Measurements from ENCODE around the gene RAPGEF6.

Gene RAPGEF6

DNA sequence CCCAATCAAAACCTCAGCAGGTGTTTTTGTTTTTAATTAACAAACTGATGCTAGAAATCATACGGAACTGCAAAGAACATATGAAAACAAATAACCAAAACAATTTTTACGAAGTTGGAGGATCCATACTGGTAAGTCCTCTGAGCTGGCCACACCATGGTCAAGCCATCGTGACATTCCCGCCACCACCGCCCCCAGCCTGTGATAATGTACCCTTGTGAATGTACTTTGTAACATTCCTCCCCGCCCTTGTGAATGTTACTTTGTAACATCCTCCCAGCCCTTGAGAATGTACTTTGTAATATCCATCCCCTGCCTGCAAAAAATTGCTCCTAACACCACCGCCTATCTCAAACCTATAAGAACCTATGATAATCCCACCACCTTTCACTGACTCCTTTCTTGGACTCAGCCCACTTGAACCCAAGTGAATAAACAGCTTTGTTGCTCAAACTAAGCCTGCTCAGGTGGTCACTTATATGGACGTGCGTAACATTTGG lies 63.3 kb downstream of the RAPGEF6 start:
- no peak for TF ChIP-seq POLR2A (IDR thresholded peaks at IDR 0.05; ENCODE audit: low read length)
- no peak for TF ChIP-seq GATA1 (IDR thresholded peaks at IDR 0.05; ENCODE audit: low read depth, low read length)
- no peak for DNase-seq

GRCh38 chr5:131570757-131571156 lies 64.3 kb downstream of the RAPGEF6 start:
- no peak for DNase-seq
- no peak for TF ChIP-seq GATA1 (IDR thresholded peaks at IDR 0.05; ENCODE audit: low read depth, low read length)
- TF ChIP-seq POLR2A (IDR thresholded peaks at IDR 0.05; ENCODE audit: low read length) = no peak

DNA sequence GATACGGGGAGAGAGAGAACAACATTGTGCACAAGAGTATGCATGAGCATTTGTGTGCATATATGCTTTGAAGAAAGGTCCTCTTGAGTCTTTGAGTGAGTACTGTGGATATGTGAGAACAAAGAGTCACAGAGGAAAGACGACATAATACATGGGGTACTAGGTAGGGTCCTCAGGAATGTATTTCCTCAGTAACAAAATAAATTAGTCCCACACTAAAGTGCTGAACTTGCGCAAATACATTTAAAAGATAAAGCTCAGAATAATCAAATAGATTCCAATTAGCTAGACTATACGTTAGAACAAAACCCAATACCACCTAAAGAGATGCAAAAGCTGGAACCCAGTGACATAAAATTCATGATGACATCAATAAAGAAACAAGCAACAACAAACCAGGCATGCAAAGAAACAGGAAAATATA lies 70.8 kb downstream of the RAPGEF6 start:
- no peak for TF ChIP-seq POLR2A (IDR thresholded peaks at IDR 0.05; ENCODE audit: low read length)
- no peak for TF ChIP-seq GATA1 (IDR thresholded peaks at IDR 0.05; ENCODE audit: low read depth, low read length)
- DNase-seq = no peak

- TF ChIP-seq POLR2A (IDR thresholded peaks at IDR 0.05; ENCODE audit: low read length) (no peak), GATA1 (IDR thresholded peaks at IDR 0.05; ENCODE audit: low read depth, low read length) (no peak)
- DNase-seq = no peak
These were observed 71.4 kb downstream of the RAPGEF6 start for GRCh38 chr5:131563434-131564228.

DNA sequence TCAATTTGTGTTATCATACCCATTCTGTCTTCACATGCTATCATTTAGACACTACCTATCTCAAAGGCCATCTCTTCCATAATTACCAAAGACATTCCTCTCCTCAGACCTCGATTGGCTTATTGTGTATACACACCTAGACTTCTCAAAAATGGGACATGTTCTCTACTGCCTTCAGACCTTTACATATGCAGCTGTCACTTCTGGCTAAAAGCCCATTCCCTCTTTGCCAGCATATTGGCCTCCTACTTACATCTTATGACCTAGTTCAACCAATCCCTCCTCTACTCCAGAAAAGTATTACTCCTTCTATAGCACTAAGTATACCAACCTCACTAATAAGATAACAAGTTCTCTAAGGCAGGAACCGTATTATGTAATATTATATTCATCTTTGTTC lies 84.4 kb downstream of the RAPGEF6 start:
- no peak for TF ChIP-seq GATA1 (IDR thresholded peaks at IDR 0.05; ENCODE audit: low read depth, low read length)
- no peak for TF ChIP-seq POLR2A (IDR thresholded peaks at IDR 0.05; ENCODE audit: low read length)
- no peak for DNase-seq

DNA sequence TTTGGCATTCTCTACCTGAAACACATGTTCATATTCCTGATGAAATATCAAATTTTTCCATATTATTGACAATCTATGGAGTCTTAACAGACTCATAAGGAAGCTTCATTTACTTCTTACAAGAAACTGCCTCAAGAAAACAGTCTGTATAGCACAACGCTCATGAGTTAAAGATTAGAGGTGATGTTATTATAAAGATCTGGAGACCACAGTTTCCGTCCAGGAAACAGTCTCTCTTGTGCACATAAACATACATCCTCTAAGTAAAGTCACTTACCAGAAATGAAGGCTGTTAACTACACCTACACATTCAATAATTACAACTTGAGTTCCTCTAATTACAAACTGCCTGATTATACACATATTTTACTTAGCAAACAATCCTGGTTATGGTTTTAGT lies 86.9 kb downstream of the RAPGEF6 start:
- no peak for TF ChIP-seq GATA1 (IDR thresholded peaks at IDR 0.05; ENCODE audit: low read depth, low read length)
- TF ChIP-seq POLR2A (IDR thresholded peaks at IDR 0.05; ENCODE audit: low read length) = no peak
- DNase-seq = no peak

DNA sequence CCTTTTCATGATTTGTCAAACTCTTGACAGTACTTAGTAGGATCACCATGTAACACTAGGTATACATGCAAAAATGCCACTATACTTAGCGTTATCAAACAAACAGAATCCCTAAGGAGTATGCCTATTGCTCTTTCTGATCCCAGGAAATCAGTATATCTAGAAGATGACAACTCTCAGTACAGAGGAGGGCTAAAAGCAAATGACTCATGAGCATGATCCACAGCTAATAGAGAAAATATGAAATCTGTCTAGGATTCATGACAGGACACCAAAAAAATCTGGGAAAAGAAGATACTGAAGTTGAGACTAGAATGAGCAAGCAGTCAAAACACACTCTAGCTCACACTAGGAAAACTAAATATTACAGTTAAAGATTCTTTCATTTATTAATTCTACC lies 89.2 kb downstream of the RAPGEF6 start:
- TF ChIP-seq GATA1 (IDR thresholded peaks at IDR 0.05; ENCODE audit: low read depth, low read length) (no peak), POLR2A (IDR thresholded peaks at IDR 0.05; ENCODE audit: low read length) (no peak)
- no peak for DNase-seq

GRCh38 chr5:131542723-131543122 lies 92.3 kb downstream of the RAPGEF6 start:
- no peak for TF ChIP-seq GATA1 (IDR thresholded peaks at IDR 0.05; ENCODE audit: low read depth, low read length)
- TF ChIP-seq POLR2A (IDR thresholded peaks at IDR 0.05; ENCODE audit: low read length) = no peak

DNA sequence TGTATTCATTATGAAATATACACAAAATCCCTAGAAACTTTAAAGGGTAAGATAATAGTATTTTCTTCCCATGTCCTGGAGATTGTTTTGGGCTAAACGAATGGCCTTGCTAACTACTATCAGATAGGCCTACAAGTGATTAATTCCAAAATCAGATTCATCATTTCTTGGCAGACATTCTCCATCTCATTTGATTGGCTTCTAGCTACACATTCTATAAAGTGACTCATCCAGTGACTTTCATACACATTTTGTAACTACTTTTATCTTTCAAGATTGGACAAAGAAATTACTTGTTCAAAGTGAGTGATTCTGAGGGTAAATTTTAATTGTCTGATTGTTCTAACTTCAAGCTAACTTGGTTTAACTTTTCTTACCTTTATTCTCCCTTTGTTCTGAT lies 93.3 kb downstream of the RAPGEF6 start:
- TF ChIP-seq POLR2A (IDR thresholded peaks at IDR 0.05; ENCODE audit: low read length) = no peak
- no peak for TF ChIP-seq GATA1 (IDR thresholded peaks at IDR 0.05; ENCODE audit: low read depth, low read length)
- no peak for DNase-seq

More at GRCh38 chr5:131542723-131543122, 92.3 kb downstream of the RAPGEF6 start:
- DNase-seq = no peak

- DNase-seq = no peak
- TF ChIP-seq GATA1 (IDR thresholded peaks at IDR 0.05; ENCODE audit: low read depth, low read length) (no peak), POLR2A (IDR thresholded peaks at IDR 0.05; ENCODE audit: low read length) (no peak)
These were observed 94.0 kb downstream of the RAPGEF6 start for GRCh38 chr5:131541071-131541470.

DNA sequence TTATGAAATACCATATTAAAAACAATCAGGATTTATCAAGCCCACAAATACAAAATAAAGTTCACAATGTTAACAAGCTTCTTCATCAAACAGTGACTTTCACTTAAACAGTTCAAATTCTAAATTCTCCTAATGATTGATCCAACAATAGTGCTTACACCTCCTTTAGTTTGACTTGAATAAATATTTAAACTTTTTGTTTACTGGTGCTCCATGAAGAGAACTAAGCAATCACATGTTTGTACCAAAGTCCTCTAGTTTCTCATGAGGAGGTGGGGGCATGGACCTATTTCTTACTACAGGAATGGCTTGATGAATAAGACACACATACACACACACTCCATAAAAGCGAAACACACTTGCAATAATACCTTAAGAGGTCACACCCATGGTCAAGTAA lies 95.8 kb downstream of the RAPGEF6 start:
- DNase-seq = no peak
- no peak for TF ChIP-seq POLR2A (IDR thresholded peaks at IDR 0.05; ENCODE audit: low read length)
- no peak for TF ChIP-seq GATA1 (IDR thresholded peaks at IDR 0.05; ENCODE audit: low read depth, low read length)

- TF ChIP-seq GATA1 (IDR thresholded peaks at IDR 0.05; ENCODE audit: low read depth, low read length) = no peak
- TF ChIP-seq POLR2A (IDR thresholded peaks at IDR 0.05; ENCODE audit: low read length) = no peak
- DNase-seq = peak in 1 of 2 experiments; percentile 9
These were observed 96.8 kb downstream of the RAPGEF6 start for GRCh38 chr5:131538177-131538593.

- TF ChIP-seq GATA1 (IDR thresholded peaks at IDR 0.05; ENCODE audit: low read depth, low read length) (no peak), POLR2A (IDR thresholded peaks at IDR 0.05; ENCODE audit: low read length) (no peak)
- DNase-seq = no peak
These were observed 98.1 kb downstream of the RAPGEF6 start for GRCh38 chr5:131536850-131537448.

- no peak for DNase-seq
- no peak for TF ChIP-seq POLR2A (IDR thresholded peaks at IDR 0.05; ENCODE audit: low read length)
- no peak for TF ChIP-seq GATA1 (IDR thresholded peaks at IDR 0.05; ENCODE audit: low read depth, low read length)
These were observed 98.7 kb downstream of the RAPGEF6 start for GRCh38 chr5:131536211-131536826.

Measured in erythroblast (primary cell).